ENCODE data around the gene DDX53.

DDX53 gene

GRCh38 chrX:23052324-23052723, 52.6 kb downstream of the DDX53 start:
- DNase-seq: no peak
